ENCODE data around the gene ABCA13.

ABCA13 gene

DNA sequence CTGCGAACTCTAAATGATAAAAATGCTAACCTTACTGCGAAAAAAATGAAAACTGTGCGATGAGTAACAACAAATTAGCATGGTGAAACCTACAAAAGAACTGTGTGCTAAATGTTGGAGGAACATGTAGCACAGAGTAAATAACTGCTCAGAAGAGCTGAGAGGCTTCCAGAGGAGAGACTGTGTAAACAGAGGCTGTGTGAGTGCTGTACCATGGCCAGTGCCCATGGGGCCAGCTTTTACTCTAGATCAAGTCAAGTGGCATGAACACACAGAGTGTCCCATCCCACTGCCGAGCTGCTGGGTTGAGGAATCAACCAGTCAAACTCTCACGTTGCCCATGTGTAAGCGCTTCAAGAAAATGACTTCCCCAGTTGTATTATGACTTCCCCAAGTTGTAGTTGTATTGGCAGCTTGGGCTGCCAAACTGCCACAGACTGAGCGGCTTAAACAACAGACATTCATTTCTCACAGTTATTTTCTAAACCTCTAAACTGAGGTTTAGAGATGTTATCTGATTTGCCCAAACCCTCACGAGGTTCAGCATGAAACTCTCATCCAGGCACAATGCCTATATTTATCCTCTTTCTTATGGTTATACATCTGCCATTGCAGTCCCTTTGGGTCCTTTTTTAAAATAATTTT is 270.7 kb downstream of the ABCA13 start:
- Histone ChIP-seq H3K4me3 (ENCODE audit: low read length in 2 of 2) (no peak overlapping the region), H3K4me1 (ENCODE audit: control insufficient read depth in 2 of 2, insufficient read depth in 2 of 2, low read length in 2 of 2) (no peaks in the 10 kb centered on the region), H3K9me3 (ENCODE audit: control insufficient read depth in 2 of 2, low read length in 2 of 2) (no peaks in the 10 kb centered on the region), H3K36me3 (ENCODE audit: control insufficient read depth in 2 of 2, insufficient read depth in 2 of 2, low read length in 2 of 2) (no peaks in the 10 kb centered on the region), H3K27me3 (ENCODE audit: control insufficient read depth in 2 of 2, insufficient read depth in 2 of 2, low read length in 2 of 2) (no peaks in the 10 kb centered on the region), H3K27ac (ENCODE audit: low read depth in 2 of 2, low read length in 2 of 2) (no peak overlapping the region), H3K9ac (ENCODE audit: low read depth in 1 of 2, low read length in 2 of 2) (no peak overlapping the region)

DNA sequence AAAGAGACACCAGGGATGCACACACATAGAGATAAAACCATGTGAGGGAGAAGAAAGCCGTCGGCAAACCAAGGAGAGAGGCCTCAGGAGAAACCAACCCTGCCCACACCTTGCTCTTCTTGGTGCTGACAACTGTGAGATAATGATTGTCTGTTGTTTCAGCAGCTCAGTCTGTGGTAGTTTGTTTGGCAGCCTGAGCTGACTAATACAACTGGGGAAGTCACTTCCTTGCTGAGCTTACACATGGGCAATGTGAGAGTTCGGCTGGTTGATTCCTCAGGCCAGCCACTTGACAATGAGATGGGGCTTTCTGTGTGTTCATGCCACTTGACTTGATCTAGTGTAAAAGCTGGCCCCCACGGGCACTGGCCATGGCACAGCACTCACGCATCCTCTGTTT is 271.8 kb downstream of the ABCA13 start:
- no peaks in the 10 kb centered on the region for H3K27me3 ChIP-seq (ENCODE audit: control insufficient read depth in 2 of 2, insufficient read depth in 2 of 2, low read length in 2 of 2)
- no peak overlapping the region for H3K4me3 ChIP-seq (ENCODE audit: low read length in 2 of 2)
- no peaks in the 10 kb centered on the region for H3K36me3 ChIP-seq (ENCODE audit: control insufficient read depth in 2 of 2, insufficient read depth in 2 of 2, low read length in 2 of 2)
- H3K9me3 ChIP-seq (ENCODE audit: control insufficient read depth in 2 of 2, low read length in 2 of 2), result no peaks in the 10 kb centered on the region
- no peak overlapping the region for H3K9ac ChIP-seq (ENCODE audit: low read depth in 1 of 2, low read length in 2 of 2)
- H3K27ac ChIP-seq (ENCODE audit: low read depth in 2 of 2, low read length in 2 of 2), result no peak overlapping the region
- H3K4me1 ChIP-seq (ENCODE audit: control insufficient read depth in 2 of 2, insufficient read depth in 2 of 2, low read length in 2 of 2), result no peaks in the 10 kb centered on the region

DNA sequence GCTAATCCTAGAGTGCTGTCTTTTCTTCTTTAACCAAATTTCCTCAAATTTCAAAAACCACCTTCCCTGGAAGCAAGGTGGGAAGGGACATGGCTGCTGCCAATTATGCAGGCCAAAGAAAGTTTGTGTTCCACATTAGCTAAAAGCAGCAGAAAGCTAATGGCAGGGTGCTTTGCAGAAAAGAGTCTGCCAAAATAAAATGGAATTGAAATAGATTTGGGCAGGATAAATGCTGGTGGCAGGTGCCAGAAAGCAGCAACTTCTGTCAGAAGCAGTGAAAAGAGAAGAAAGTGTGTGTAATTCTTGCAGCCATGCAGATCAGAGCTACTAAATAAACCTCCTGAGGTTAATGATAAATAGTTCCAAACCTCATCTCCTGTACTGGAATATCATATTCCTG is 275.5 kb downstream of the ABCA13 start:
- Histone ChIP-seq H3K27me3 (ENCODE audit: control insufficient read depth in 2 of 2, insufficient read depth in 2 of 2, low read length in 2 of 2) (no peaks in the 10 kb centered on the region), H3K9me3 (ENCODE audit: control insufficient read depth in 2 of 2, low read length in 2 of 2) (no peaks in the 10 kb centered on the region), H3K4me1 (ENCODE audit: control insufficient read depth in 2 of 2, insufficient read depth in 2 of 2, low read length in 2 of 2) (no peaks in the 10 kb centered on the region), H3K36me3 (ENCODE audit: control insufficient read depth in 2 of 2, insufficient read depth in 2 of 2, low read length in 2 of 2) (no peaks in the 10 kb centered on the region), H3K9ac (ENCODE audit: low read depth in 1 of 2, low read length in 2 of 2) (no peak overlapping the region), H3K27ac (ENCODE audit: low read depth in 2 of 2, low read length in 2 of 2) (no peak overlapping the region), H3K4me3 (ENCODE audit: low read length in 2 of 2) (no peak overlapping the region)

DNA sequence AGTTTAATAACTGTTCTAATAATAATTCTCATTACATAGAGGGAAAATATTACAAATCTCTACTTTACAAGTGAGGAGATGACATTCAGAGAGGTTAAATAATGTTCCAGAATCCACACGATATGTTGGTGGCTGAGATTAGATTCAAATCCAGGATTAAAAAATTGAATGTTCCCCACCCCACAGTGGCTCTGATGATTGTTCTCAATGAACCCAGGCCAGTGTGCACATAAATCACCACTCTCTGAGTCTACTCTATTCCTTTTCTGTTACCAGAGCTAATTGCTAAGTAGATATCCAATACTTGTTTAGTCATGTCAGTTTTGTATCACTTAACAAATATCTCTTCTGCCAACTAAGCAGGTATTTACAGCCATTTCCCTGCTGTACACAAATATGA is 281.0 kb downstream of the ABCA13 start:
- no peak overlapping the region for H3K4me3 ChIP-seq (ENCODE audit: low read length in 2 of 2)
- no peaks in the 10 kb centered on the region for H3K9me3 ChIP-seq (ENCODE audit: control insufficient read depth in 2 of 2, low read length in 2 of 2)
- H3K36me3 ChIP-seq (ENCODE audit: control insufficient read depth in 2 of 2, insufficient read depth in 2 of 2, low read length in 2 of 2), result no peaks in the 10 kb centered on the region
- H3K27ac ChIP-seq (ENCODE audit: low read depth in 2 of 2, low read length in 2 of 2), result no peak overlapping the region
- H3K27me3 ChIP-seq (ENCODE audit: control insufficient read depth in 2 of 2, insufficient read depth in 2 of 2, low read length in 2 of 2), result no peaks in the 10 kb centered on the region
- no peak overlapping the region for H3K9ac ChIP-seq (ENCODE audit: low read depth in 1 of 2, low read length in 2 of 2)
- H3K4me1 ChIP-seq (ENCODE audit: control insufficient read depth in 2 of 2, insufficient read depth in 2 of 2, low read length in 2 of 2), result no peaks in the 10 kb centered on the region

DNA sequence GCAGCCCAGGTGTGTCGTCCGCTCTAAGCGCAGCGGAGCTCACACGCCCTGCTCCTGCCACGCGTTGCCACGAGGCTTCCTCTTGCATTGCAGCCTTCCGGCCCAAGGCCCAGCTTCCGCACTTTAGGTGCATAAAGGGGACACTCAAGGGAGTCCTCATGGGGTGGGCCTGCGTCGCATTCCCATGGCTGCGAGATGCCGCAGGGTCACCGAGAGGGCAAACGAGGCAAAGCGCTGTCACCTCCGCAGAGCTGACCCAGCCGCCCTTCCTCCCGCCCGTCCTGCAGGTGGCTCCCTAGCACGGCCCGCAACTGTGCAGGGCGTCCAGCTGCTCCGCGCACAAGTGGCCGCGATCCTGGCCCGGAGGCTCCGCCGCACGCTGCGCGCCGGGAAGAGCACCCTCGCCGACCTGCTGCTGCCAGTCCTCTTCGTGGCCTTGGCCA is 283.5 kb downstream of the ABCA13 start:
- Histone ChIP-seq H3K27me3 (ENCODE audit: control insufficient read depth in 2 of 2, insufficient read depth in 2 of 2, low read length in 2 of 2) (no peaks in the 10 kb centered on the region), H3K9me3 (ENCODE audit: control insufficient read depth in 2 of 2, low read length in 2 of 2) (no peaks in the 10 kb centered on the region), H3K9ac (ENCODE audit: low read depth in 1 of 2, low read length in 2 of 2) (no peak overlapping the region), H3K4me1 (ENCODE audit: control insufficient read depth in 2 of 2, insufficient read depth in 2 of 2, low read length in 2 of 2) (no peaks in the 10 kb centered on the region), H3K27ac (ENCODE audit: low read depth in 2 of 2, low read length in 2 of 2) (no peak overlapping the region), H3K36me3 (ENCODE audit: control insufficient read depth in 2 of 2, insufficient read depth in 2 of 2, low read length in 2 of 2) (no peaks in the 10 kb centered on the region), H3K4me3 (ENCODE audit: low read length in 2 of 2) (no peak overlapping the region)

DNA sequence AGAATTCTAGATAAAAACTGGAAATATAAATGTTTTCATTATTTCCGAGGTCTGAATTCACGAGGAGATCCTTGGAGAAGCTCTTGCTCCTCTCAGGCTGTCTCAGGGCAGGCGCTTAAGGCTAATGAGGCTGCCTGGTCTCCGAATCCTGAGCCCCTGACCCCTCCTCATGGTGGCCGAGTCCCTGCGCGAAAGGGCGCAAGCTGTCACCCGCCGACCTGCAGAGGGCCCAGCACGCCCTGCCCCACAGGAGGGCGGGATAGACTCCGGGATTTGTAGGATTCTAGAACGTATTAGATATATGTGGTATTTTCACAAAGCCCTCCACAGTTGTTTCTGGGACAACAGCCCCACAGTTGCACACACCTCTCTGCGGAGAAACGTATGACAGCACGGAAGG is 284.1 kb downstream of the ABCA13 start:
- H3K9ac ChIP-seq (ENCODE audit: low read depth in 1 of 2, low read length in 2 of 2), result no peak overlapping the region
- H3K9me3 ChIP-seq (ENCODE audit: control insufficient read depth in 2 of 2, low read length in 2 of 2), result no peaks in the 10 kb centered on the region
- H3K4me3 ChIP-seq (ENCODE audit: low read length in 2 of 2), result no peak overlapping the region
- no peaks in the 10 kb centered on the region for H3K4me1 ChIP-seq (ENCODE audit: control insufficient read depth in 2 of 2, insufficient read depth in 2 of 2, low read length in 2 of 2)
- no peaks in the 10 kb centered on the region for H3K36me3 ChIP-seq (ENCODE audit: control insufficient read depth in 2 of 2, insufficient read depth in 2 of 2, low read length in 2 of 2)
- H3K27me3 ChIP-seq (ENCODE audit: control insufficient read depth in 2 of 2, insufficient read depth in 2 of 2, low read length in 2 of 2), result no peaks in the 10 kb centered on the region
- no peak overlapping the region for H3K27ac ChIP-seq (ENCODE audit: low read depth in 2 of 2, low read length in 2 of 2)

DNA sequence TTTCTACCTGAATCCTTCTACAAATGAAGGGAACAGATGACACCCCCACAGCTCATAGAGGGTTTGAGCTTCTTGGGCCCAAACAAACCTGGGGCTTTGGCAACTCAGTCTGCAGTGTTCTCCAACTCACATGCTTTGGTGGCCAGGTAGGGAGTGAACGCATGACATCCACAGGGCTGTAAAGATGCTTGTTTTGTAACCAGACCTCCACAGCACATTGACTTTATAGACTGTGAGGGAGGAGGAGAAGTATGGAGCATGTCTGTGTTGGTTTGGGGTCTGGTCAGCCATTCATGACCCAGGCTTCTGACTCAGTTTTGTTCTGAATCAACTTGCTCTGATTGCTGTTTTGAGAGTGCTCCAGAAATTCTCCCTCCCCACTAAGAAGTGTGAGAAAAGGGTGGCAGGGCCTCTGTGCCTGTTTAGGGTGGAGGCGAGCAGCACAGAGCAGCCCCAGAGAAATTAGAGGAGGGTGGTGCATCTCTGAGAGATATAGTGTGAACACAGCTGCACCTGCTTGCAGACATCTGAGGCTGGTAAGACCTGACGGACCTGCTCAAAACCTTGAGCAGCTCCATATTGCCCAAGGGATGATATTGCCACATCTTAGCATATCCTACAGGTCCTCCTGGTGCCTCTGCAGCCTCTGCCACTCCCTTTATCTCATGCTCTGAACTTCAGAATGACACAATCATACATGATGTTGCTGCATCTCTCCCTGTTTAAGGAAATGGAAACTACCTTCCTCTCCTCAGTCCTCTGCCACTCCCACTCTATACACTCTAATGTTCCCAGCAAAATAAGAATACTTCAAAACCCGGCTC is 287.7 kb downstream of the ABCA13 start:
- Histone ChIP-seq H3K27ac (ENCODE audit: low read depth in 2 of 2, low read length in 2 of 2) (no peak overlapping the region), H3K9ac (ENCODE audit: low read depth in 1 of 2, low read length in 2 of 2) (no peak overlapping the region), H3K36me3 (ENCODE audit: control insufficient read depth in 2 of 2, insufficient read depth in 2 of 2, low read length in 2 of 2) (no peaks in the 10 kb centered on the region), H3K9me3 (ENCODE audit: control insufficient read depth in 2 of 2, low read length in 2 of 2) (no peaks in the 10 kb centered on the region), H3K27me3 (ENCODE audit: control insufficient read depth in 2 of 2, insufficient read depth in 2 of 2, low read length in 2 of 2) (no peaks in the 10 kb centered on the region), H3K4me1 (ENCODE audit: control insufficient read depth in 2 of 2, insufficient read depth in 2 of 2, low read length in 2 of 2) (no peaks in the 10 kb centered on the region), H3K4me3 (ENCODE audit: low read length in 2 of 2) (no peak overlapping the region)

DNA sequence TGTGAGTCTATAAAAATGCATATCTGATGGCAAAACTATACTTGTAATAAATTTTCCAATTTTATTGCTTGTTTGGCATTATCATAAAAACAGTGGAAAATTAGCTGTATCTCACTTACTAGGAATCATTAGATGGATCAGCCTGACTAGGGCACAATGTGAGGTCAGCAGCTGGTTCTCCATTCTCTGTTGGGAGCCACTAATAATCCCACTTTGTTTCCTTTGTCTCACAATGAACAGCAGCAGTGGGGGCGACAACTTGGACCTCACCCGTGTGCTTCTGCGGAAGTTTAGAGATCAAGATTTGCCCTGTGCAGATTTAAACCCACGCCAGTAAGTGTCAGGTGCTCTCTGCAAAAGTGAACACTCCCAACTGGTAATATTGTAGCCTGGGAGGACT is 295.5 kb downstream of the ABCA13 start:
- Histone ChIP-seq H3K27me3 (ENCODE audit: control insufficient read depth in 2 of 2, insufficient read depth in 2 of 2, low read length in 2 of 2) (no peaks in the 10 kb centered on the region), H3K27ac (ENCODE audit: low read depth in 2 of 2, low read length in 2 of 2) (no peak overlapping the region), H3K9me3 (ENCODE audit: control insufficient read depth in 2 of 2, low read length in 2 of 2) (no peaks in the 10 kb centered on the region), H3K4me3 (ENCODE audit: low read length in 2 of 2) (no peak overlapping the region), H3K9ac (ENCODE audit: low read depth in 1 of 2, low read length in 2 of 2) (no peak overlapping the region), H3K36me3 (ENCODE audit: control insufficient read depth in 2 of 2, insufficient read depth in 2 of 2, low read length in 2 of 2) (no peaks in the 10 kb centered on the region), H3K4me1 (ENCODE audit: control insufficient read depth in 2 of 2, insufficient read depth in 2 of 2, low read length in 2 of 2) (no peaks in the 10 kb centered on the region)

DNA sequence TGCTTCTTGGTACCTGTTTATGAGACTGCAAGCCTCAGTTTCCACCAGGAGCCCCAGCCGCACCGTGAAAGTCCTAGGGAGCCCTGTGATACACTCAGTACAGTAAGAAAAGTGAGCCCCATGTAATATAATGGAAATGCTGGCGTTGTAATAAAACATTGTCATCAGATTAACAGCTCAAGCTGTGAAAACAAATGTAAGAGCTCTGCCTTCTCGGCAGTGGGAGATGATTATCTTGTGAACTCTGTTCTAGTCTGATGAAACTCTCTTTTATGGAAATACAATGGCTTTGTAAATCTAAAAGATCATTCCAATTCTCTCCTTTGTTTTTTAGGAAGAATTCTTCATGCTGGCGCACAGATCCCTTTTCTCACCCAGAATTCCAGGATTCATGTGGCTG is 299.9 kb downstream of the ABCA13 start:
- Histone ChIP-seq H3K4me3 (ENCODE audit: low read length in 2 of 2) (no peak overlapping the region), H3K4me1 (ENCODE audit: control insufficient read depth in 2 of 2, insufficient read depth in 2 of 2, low read length in 2 of 2) (no peaks in the 10 kb centered on the region), H3K36me3 (ENCODE audit: control insufficient read depth in 2 of 2, insufficient read depth in 2 of 2, low read length in 2 of 2) (no peaks in the 10 kb centered on the region), H3K27me3 (ENCODE audit: control insufficient read depth in 2 of 2, insufficient read depth in 2 of 2, low read length in 2 of 2) (no peaks in the 10 kb centered on the region), H3K9ac (ENCODE audit: low read depth in 1 of 2, low read length in 2 of 2) (no peak overlapping the region), H3K9me3 (ENCODE audit: control insufficient read depth in 2 of 2, low read length in 2 of 2) (no peaks in the 10 kb centered on the region), H3K27ac (ENCODE audit: low read depth in 2 of 2, low read length in 2 of 2) (no peak overlapping the region)

DNA sequence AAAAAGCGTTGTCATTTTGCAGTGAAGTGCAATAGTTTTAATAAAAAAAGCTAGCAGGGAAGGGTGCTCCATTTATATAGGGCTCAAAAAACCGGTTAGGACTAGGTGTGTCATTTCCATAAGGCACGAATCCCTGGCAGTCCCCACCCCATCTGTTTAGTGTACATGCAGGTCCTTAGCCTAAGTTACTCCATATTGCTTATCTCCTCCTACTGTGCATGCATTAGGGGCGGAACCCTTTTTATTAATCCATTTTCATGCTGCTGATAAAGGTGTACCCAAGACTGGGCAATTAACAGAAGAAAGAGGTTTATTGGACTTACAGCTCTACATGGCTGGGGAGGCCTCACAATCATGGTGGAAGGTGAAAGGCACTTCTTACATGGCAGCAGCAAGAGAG is 301.4 kb downstream of the ABCA13 start:
- Histone ChIP-seq H3K9me3 (ENCODE audit: control insufficient read depth in 2 of 2, low read length in 2 of 2) (no peaks in the 10 kb centered on the region), H3K27me3 (ENCODE audit: control insufficient read depth in 2 of 2, insufficient read depth in 2 of 2, low read length in 2 of 2) (no peaks in the 10 kb centered on the region), H3K9ac (ENCODE audit: low read depth in 1 of 2, low read length in 2 of 2) (no peak overlapping the region), H3K36me3 (ENCODE audit: control insufficient read depth in 2 of 2, insufficient read depth in 2 of 2, low read length in 2 of 2) (no peaks in the 10 kb centered on the region), H3K4me1 (ENCODE audit: control insufficient read depth in 2 of 2, insufficient read depth in 2 of 2, low read length in 2 of 2) (no peaks in the 10 kb centered on the region), H3K27ac (ENCODE audit: low read depth in 2 of 2, low read length in 2 of 2) (no peak overlapping the region), H3K4me3 (ENCODE audit: low read length in 2 of 2) (no peak overlapping the region)

Data from mucosa of rectum (tissue), 2 donors.